ENCODE data around the gene KIRREL3.

DNA sequence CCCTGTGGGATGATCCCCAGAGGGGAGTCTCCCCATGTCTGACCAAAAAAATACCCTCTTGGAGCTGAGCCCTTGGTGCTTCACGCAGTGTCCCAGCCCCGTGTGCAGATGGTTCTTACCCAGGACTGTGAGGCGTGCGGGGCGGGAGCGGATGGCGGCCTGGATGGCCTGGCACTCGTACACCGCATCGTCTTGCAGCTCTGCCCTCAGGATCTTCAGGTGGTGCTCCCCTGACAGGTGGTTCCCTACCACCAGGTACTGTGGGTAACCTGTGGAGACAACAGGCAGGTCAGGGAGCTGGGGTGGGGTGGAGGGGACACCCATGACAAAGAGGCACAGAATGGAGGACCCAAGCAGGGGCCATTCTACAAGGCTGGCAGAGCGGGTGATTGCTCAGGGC lies 479.4 kb downstream of the KIRREL3 start:
- TF ChIP-seq EZH2phosphoT487 (IDR thresholded peaks at IDR 0.05; ENCODE audit: low read depth): no peak
- TF ChIP-seq, protein P1, sequence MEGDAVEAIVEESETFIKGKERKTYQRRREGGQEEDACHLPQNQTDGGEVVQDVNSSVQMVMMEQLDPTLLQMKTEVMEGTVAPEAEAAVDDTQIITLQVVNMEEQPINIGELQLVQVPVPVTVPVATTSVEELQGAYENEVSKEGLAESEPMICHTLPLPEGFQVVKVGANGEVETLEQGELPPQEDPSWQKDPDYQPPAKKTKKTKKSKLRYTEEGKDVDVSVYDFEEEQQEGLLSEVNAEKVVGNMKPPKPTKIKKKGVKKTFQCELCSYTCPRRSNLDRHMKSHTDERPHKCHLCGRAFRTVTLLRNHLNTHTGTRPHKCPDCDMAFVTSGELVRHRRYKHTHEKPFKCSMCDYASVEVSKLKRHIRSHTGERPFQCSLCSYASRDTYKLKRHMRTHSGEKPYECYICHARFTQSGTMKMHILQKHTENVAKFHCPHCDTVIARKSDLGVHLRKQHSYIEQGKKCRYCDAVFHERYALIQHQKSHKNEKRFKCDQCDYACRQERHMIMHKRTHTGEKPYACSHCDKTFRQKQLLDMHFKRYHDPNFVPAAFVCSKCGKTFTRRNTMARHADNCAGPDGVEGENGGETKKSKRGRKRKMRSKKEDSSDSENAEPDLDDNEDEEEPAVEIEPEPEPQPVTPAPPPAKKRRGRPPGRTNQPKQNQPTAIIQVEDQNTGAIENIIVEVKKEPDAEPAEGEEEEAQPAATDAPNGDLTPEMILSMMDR (IDR thresholded peaks at IDR 0.05; ENCODE audit: low read depth, low read length): no peak
